OCI-LY7 (cell line): ENCODE results near the gene SAA2. TPM values are rescaled to one million over a fixed set of nuclear protein-coding genes. Genes with fewer than 3 reads are reported as not detected.

Source experiments
- BruUV-seq: library from RNA; stranded (reverse); fragments of 400-500 nt; replicated peaks from 2 replicates; lab custom pipeline; 2021; lab: Mats Ljungman, UMichigan
- CTCF ChIA-PET: fragments of 300-600 bp; sonication (Branson Sonifier 250); formaldehyde crosslinking; loops from one replicate; lab custom pipeline; 2022; ENCODE audit warnings: antibody characterized with exemption; ENCODE audit not compliant: unreplicated experiment; lab: Charles Lee
- POLR2A ChIA-PET: fragments of 300-600 bp; sonication (Branson Sonifier 250); formaldehyde crosslinking; loops from one replicate; lab custom pipeline; 2022; ENCODE audit warnings: antibody characterized with exemption; lab: Charles Lee
- DNase-seq: peaks from one replicate; pipeline ENCODE4 v3.0.0-alpha.2; 2015; ENCODE audit warnings: low spot score
- H2AFZ ChIP-seq: fragments of 200-600 bp; sonication (generic), shearing (Covaris generic); 2 replicates; pipeline ENCODE4 v1.6.1; 2014; ENCODE audit warnings: mild to moderate bottlenecking, antibody characterized with exemption, low read length, moderate library complexity
- H3K27ac ChIP-seq: fragments of 200-600 bp; sonication (generic); 2 replicates; pipeline ENCODE4 v1.5.1; 2014; ENCODE audit warnings: mixed run types, low read depth, mild to moderate bottlenecking, moderate library complexity, low read length, inconsistent platforms; ENCODE audit not compliant: poor library complexity, severe bottlenecking
- H3K36me3 ChIP-seq: fragments of 200-600 bp; sonication (generic); 2 replicates; pipeline ENCODE4 v1.6.1; 2014; ENCODE audit warnings: mild to moderate bottlenecking, antibody characterized with exemption, low read length, moderate library complexity, mixed read lengths; ENCODE audit not compliant: insufficient read depth
- H3K4me1 ChIP-seq: fragments of 200-600 bp; sonication (generic); 2 replicates; pipeline ENCODE4 v1.5.1; 2014; ENCODE audit warnings: mild to moderate bottlenecking, low read length; ENCODE audit not compliant: insufficient read depth, poor library complexity, severe bottlenecking
- H3K4me2 ChIP-seq: fragments of 200-600 bp; sonication (generic); 2 replicates; pipeline ENCODE4 v1.6.1; 2014; ENCODE audit warnings: mild to moderate bottlenecking, low read length
- H3K4me3 ChIP-seq: fragments of 200-600 bp; sonication (generic); 2 replicates; pipeline ENCODE4 v1.5.1; 2014; ENCODE audit warnings: mild to moderate bottlenecking, low read depth, low read length; ENCODE audit not compliant: poor library complexity, severe bottlenecking
- H3K79me2 ChIP-seq: fragments of 200-600 bp; sonication (generic); 2 replicates; pipeline ENCODE4 v1.6.1; 2016; ENCODE audit warnings: low read depth, mild to moderate bottlenecking, low read length, moderate library complexity, mixed read lengths; ENCODE audit not compliant: insufficient read depth
- H3K9me2 ChIP-seq: fragments of 200-600 bp; sonication (generic); 2 replicates; pipeline ENCODE4 v1.6.1; 2016; ENCODE audit warnings: mild to moderate bottlenecking, low read length, mixed read lengths; ENCODE audit not compliant: insufficient read depth
- H3K9me3 ChIP-seq: fragments of 200-600 bp; sonication (generic); 2 replicates; pipeline ENCODE4 v1.6.1; 2014; ENCODE audit warnings: mild to moderate bottlenecking, mixed run types, low read length, mixed read lengths
- H4K20me1 ChIP-seq: fragments of 200-600 bp; sonication (generic); 2 replicates; pipeline ENCODE4 v1.6.1; 2014; ENCODE audit warnings: mild to moderate bottlenecking, antibody characterized with exemption, low read length, moderate library complexity, mixed read lengths; ENCODE audit not compliant: insufficient read depth
- CTCF ChIP-seq: fragments of 200-600 bp; sonication (generic); conservative IDR thresholded peaks from 2 replicates; pipeline ENCODE4 v1.5.1; 2014; ENCODE audit warnings: mild to moderate bottlenecking, antibody characterized with exemption, low read length, moderate library complexity, mixed read lengths
- EZH2phosphoT487 ChIP-seq: fragments of 200-600 bp; sonication (generic); IDR thresholded peaks from 2 replicates; pipeline ENCODE4 v1.6.1; 2018; ENCODE audit warnings: low read depth, borderline replicate concordance, mild to moderate bottlenecking, mixed run types, antibody characterized with exemption, low read length, moderate library complexity, mixed read lengths
- intact Hi-C: fragments of 100-400 bp; cut with micrococcal nuclease; formaldehyde crosslinking; loops from one replicate; pipeline ENCODE4 v1.10.0; 2022; ENCODE audit not compliant: unreplicated experiment
- total RNA-seq, 2 experiments: library from RNA; depleted of rRNA in 1 of 2; stranded (reverse); fragments of >200 nt in 1 of 2; shearing (Covaris generic) in 1 of 2; gene quantifications; 2 replicates each; pipeline ENCODE4 v1.2.3, GENCODE V29; 2014 to 2022

Gene SAA2
- total RNA-seq, 2 experiments from 2014 or later = not detected

GRCh38 chr11:18233912-18234311 lies 14.6 kb downstream of the SAA2 start:
- H3K36me3 ChIP-seq = no peaks in the 10 kb centered on the region
- no peaks in the 10 kb centered on the region for H4K20me1 ChIP-seq
- no peaks in the 10 kb centered on the region for H3K79me2 ChIP-seq
- intact Hi-C loops = no loop called here
- no peak overlapping the region for H3K27ac ChIP-seq
- DNase-seq = no peak
- no peaks in the 10 kb centered on the region for H3K9me3 ChIP-seq
- H3K4me2 ChIP-seq = no peak overlapping the region
- H2AFZ ChIP-seq = no peak overlapping the region
- ChIA-PET CTCF (no interaction called here), POLR2A (interaction anchor here (1.0 to 1.7 kb wide), 2 partner anchors 26 to 160 kb away, joined by 3 read pairs; partner anchors contain the start of gene LDHA)
- no peak overlapping the region for H3K4me3 ChIP-seq
- peaks cover 42% of the 10 kb centered on the region for H3K4me1 ChIP-seq
- BruUV-seq = no TSS peak
- no peaks in the 10 kb centered on the region for H3K9me2 ChIP-seq
- TF ChIP-seq CTCF = no peak
- TF ChIP-seq EZH2phosphoT487 = no peak

GRCh38 chr11:18230859-18231258 lies 17.6 kb downstream of the SAA2 start:
- no peaks in the 10 kb centered on the region for H4K20me1 ChIP-seq
- DNase-seq = no peak
- no peaks in the 10 kb centered on the region for H3K9me2 ChIP-seq
- peaks cover 22% of the 10 kb centered on the region for H3K79me2 ChIP-seq
- H3K4me3 ChIP-seq = no peak overlapping the region
- ChIA-PET POLR2A (interaction anchor here (1.1 to 2.4 kb wide), 6 partner anchors 13 to 164 kb away, joined by 3 to 14 read pairs (median 4); partner anchors contain the start of genes GTF2H1, HPS5 and LDHA), CTCF (interaction anchor here (1.1 kb wide), 1 partner anchor 13 kb away, joined by 4 read pairs; no protein-coding TSS in a partner anchor)
- H3K4me2 ChIP-seq = peak overlapping the region; percentile 39; the same call in 1 of the 2 replicates
- H3K4me1 ChIP-seq = peaks cover 72% of the 10 kb centered on the region
- BruUV-seq = no TSS peak
- peaks cover 5% of the 10 kb centered on the region; the same call in 1 of the 2 replicates for H3K36me3 ChIP-seq
- intact Hi-C loops = no loop called here
- peak overlapping the region; percentile 50; the same call in 1 of the 2 replicates for H2AFZ ChIP-seq
- peak overlapping the region; percentile 100 for H3K27ac ChIP-seq
- peaks cover 5% of the 10 kb centered on the region; the same call in 1 of the 2 replicates for H3K9me3 ChIP-seq
- TF ChIP-seq CTCF (no peak), EZH2phosphoT487 (no peak)

GRCh38 chr11:18229501-18229900 lies 19.0 kb downstream of the SAA2 start:
- H3K9me3 ChIP-seq = peaks cover 14% of the 10 kb centered on the region; the same call in 1 of the 2 replicates

More at GRCh38 chr11:18229501-18229900, 19.0 kb downstream of the SAA2 start:
- peak; percentile 96 for DNase-seq
- Histone ChIP-seq H3K4me2 (peak overlapping the region; percentile 84), H3K27ac (peak overlapping the region; percentile 100), H3K4me3 (peak overlapping the region; percentile 63), H3K36me3 (peaks cover 11% of the 10 kb centered on the region), H4K20me1 (no peaks in the 10 kb centered on the region), H2AFZ (peak overlapping the region; percentile 9; the same call in 1 of the 2 replicates), H3K4me1 (peaks cover 77% of the 10 kb centered on the region), H3K9me2 (no peaks in the 10 kb centered on the region), H3K79me2 (peaks cover 22% of the 10 kb centered on the region)
- BruUV-seq = no TSS peak
- POLR2A ChIA-PET = interaction anchor here (0.5 to 3.6 kb wide), 10 partner anchors 9 to 298 kb away, joined by 3 to 28 read pairs (median 5); partner anchors contain the start of genes GTF2H1, HPS5 and LDHA
- CTCF ChIA-PET = interaction anchor here (1.6 kb wide), 1 partner anchor 14 kb away, joined by 5 read pairs; no protein-coding TSS in a partner anchor
- no peak for TF ChIP-seq CTCF
- no peak for TF ChIP-seq EZH2phosphoT487
- intact Hi-C loops = loop anchor here (1.0 to 5.0 kb wide), 2 partner anchors 93 to 298 kb away; partner anchors contain the start of genes GTF2H1, HPS5 and TSG101
